PC-9 (cell line): Measurements from ENCODE around the gene GART. TPM values are rescaled to one million over a fixed set of nuclear protein-coding genes. Genes with fewer than 3 reads are reported as not detected.
A peak's percentile ranks its signal among the peaks of the same experiment; 100 is the strongest.

Experiments used
- BruUV-seq: library from RNA; stranded (reverse); fragments of 400-500 nt; replicated peaks from 2 replicates; lab custom pipeline; 2021; lab: Mats Ljungman, UMichigan
- CTCF ChIA-PET: fragments of 300-600 bp; sonication (Branson Sonifier 250); formaldehyde crosslinking; loops from one replicate; lab custom pipeline; 2022; ENCODE audit warnings: antibody characterized with exemption; lab: Charles Lee
- POLR2A ChIA-PET: fragments of 300-600 bp; sonication (Branson Sonifier 250); formaldehyde crosslinking; loops from one replicate; lab custom pipeline; 2022; ENCODE audit warnings: antibody characterized with exemption; ENCODE audit not compliant: unreplicated experiment; lab: Charles Lee
- DNase-seq, 2 experiments: peaks; one replicate each; pipeline versions ENCODE4 v3.0.0 to v3.0.0-alpha.2; 2015 to 2022; ENCODE audit warnings: mixed read lengths in 1 of 2
- H2AFZ ChIP-seq: fragments of 200-600 bp; sonication (generic); 2 replicates; pipeline ENCODE4 v1.8.1; 2017; ENCODE audit warnings: antibody characterized with exemption
- H3F3A ChIP-seq: fragments of 200-600 bp; sonication (generic); 2 replicates; pipeline ENCODE4 v1.8.1; 2017; ENCODE audit warnings: antibody characterized with exemption, mild to moderate bottlenecking, low read depth; ENCODE audit not compliant: insufficient read depth
- H3K27ac ChIP-seq: fragments of 200-600 bp; sonication (generic); 2 replicates; pipeline ENCODE4 v1.6.1; 2016; ENCODE audit warnings: mixed run types
- H3K27me3 ChIP-seq: fragments of 200-600 bp; sonication (generic); 2 replicates; pipeline ENCODE4 v1.6.1; 2016; ENCODE audit warnings: low read depth, mixed run types; ENCODE audit not compliant: insufficient read depth
- H3K36me3 ChIP-seq: fragments of 200-600 bp; sonication (generic); 2 replicates; pipeline ENCODE4 v1.6.1; 2016; ENCODE audit warnings: low read depth, mixed run types
- H3K4me1 ChIP-seq: fragments of 200-600 bp; sonication (generic); replicated peaks from 2 replicates; pipeline ENCODE4 v1.6.1; 2016; ENCODE audit warnings: mixed run types; ENCODE audit not compliant: insufficient read depth
- H3K4me2 ChIP-seq: fragments of 200-600 bp; sonication (generic); 2 replicates; pipeline ENCODE4 v1.6.1; 2017; ENCODE audit warnings: mixed run types
- H3K4me3 ChIP-seq: fragments of 200-600 bp; sonication (generic); 2 replicates; pipeline ENCODE4 v1.6.1; 2016; ENCODE audit warnings: mixed run types
- H3K79me2 ChIP-seq: fragments of 200-600 bp; sonication (generic); 2 replicates; pipeline ENCODE4 v1.6.1; 2017; ENCODE audit warnings: low read depth, mixed run types
- H3K9me2 ChIP-seq: fragments of 200-600 bp; sonication (generic); 2 replicates; pipeline ENCODE4 v1.8.1; 2017; ENCODE audit warnings: mild to moderate bottlenecking; ENCODE audit not compliant: insufficient read depth
- H3K9me3 ChIP-seq: fragments of 200-600 bp; sonication (generic); 2 replicates; pipeline ENCODE4 v1.8.1; 2016; ENCODE audit warnings: low read depth; ENCODE audit not compliant: insufficient read depth
- H4K20me1 ChIP-seq: fragments of 200-600 bp; sonication (generic); 2 replicates; pipeline ENCODE4 v1.8.1; 2017; ENCODE audit not compliant: insufficient read depth
- EZH2 ChIP-seq: fragments of 200-600 bp; sonication (generic); IDR thresholded peaks from 2 replicates; pipeline ENCODE4 v1.8.0; 2017; ENCODE audit warnings: antibody characterized with exemption, low read depth
- intact Hi-C: fragments of 100-400 bp; cut with micrococcal nuclease; formaldehyde crosslinking; loops from one replicate; pipeline ENCODE4 v1.10.0; 2022; ENCODE audit not compliant: unreplicated experiment
- total RNA-seq: library from RNA; stranded (reverse); gene quantifications from 2 replicates; pipeline ENCODE4 v1.2.3, GENCODE V29; 2021
- TF ChIP-seq, protein P1 (sequence below): fragments of 200-600 bp; sonication (generic); conservative IDR thresholded peaks from 2 replicates; pipeline ENCODE4 v1.6.1; 2017; ENCODE audit warnings: mixed run types, antibody characterized with exemption, mild to moderate bottlenecking, moderate library complexity

Gene GART
- total RNA-seq, 1 experiment from 2014 or later = 121 TPM

DNA sequence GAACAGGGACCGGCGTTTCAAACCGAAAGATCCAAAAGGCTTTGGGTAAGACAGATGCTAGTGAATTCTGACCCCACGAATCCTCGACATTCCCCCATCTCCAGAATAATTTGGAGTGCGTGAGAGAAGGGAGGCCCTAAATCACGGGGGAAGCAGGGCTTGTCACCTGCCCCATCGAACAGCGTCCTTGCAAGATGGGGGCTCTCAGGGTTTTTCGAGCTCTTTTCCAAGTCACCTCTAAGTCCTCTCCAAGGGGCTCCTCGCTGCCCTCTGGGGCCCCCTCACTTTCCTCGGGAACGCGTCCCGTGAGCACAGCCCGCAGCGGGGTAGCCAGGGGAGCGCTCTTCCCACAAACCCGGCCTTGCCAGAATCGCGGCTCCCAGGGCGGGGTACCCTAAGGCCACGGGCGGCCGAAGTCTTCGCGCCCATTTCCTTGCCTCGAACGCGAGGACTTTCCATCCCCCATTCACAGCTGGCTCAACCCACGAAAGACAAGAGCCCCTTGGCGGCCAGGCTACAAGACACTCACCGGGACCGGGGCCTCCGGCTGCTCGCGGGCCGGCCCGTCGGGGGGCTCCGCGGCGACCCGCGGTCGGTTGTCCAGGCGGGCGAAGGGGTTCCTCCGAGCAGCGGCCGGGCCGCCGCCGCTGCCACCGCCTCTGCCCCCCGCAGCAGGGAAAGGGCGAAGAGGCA, 46.0 kb upstream of the GART start:
- H3K36me3 ChIP-seq = no peaks in the 10 kb centered on the region
- no peaks in the 10 kb centered on the region for H4K20me1 ChIP-seq
- intact Hi-C loops = loop anchor here (2.0 kb wide), 1 partner anchor 45 kb away; the partner anchor contains the start of genes GART and SON
- peak overlapping the region; percentile 80 for H3K4me2 ChIP-seq
- ChIA-PET CTCF (no interaction called here), POLR2A (interaction anchor here (0.6 to 0.7 kb wide), 2 partner anchors 7 to 95 kb away, joined by 5 to 11 read pairs; no protein-coding TSS in a partner anchor)
- no peaks in the 10 kb centered on the region for H3K27me3 ChIP-seq
- no peaks in the 10 kb centered on the region for H3K9me3 ChIP-seq
- TF ChIP-seq, protein P1, sequence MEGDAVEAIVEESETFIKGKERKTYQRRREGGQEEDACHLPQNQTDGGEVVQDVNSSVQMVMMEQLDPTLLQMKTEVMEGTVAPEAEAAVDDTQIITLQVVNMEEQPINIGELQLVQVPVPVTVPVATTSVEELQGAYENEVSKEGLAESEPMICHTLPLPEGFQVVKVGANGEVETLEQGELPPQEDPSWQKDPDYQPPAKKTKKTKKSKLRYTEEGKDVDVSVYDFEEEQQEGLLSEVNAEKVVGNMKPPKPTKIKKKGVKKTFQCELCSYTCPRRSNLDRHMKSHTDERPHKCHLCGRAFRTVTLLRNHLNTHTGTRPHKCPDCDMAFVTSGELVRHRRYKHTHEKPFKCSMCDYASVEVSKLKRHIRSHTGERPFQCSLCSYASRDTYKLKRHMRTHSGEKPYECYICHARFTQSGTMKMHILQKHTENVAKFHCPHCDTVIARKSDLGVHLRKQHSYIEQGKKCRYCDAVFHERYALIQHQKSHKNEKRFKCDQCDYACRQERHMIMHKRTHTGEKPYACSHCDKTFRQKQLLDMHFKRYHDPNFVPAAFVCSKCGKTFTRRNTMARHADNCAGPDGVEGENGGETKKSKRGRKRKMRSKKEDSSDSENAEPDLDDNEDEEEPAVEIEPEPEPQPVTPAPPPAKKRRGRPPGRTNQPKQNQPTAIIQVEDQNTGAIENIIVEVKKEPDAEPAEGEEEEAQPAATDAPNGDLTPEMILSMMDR = no peak
- TF ChIP-seq EZH2 = no peak
- H3K27ac ChIP-seq = no peak overlapping the region
- H3K79me2 ChIP-seq = peaks cover 22% of the 10 kb centered on the region
- H3K4me1 ChIP-seq = peaks cover 19% of the 10 kb centered on the region
- H3K4me3 ChIP-seq = peak overlapping the region; percentile 81
- peaks cover 13% of the 10 kb centered on the region for H3F3A ChIP-seq
- no peak for DNase-seq
- H3K9me2 ChIP-seq = no peaks in the 10 kb centered on the region
- BruUV-seq = TSS peak; percentile 35
- H2AFZ ChIP-seq = peak overlapping the region; percentile 94

DNA sequence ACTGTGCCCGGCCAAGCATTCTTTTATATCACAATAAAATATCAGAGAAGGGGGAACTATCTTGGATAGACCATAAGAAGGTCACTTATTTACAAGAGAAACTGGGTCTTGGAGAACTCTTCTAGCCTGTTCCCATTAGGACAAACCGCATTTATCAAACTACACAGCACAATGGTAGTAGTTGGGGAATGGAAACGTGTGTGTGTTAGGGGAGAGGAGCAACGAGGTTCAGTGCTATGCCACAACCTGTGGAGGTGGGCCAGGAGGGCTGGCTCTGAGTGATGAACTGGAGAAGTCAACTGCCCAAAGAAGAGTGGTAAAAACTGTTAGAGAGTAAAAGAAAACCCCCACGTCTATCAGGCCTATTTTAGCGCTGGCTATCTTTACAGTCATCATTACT, 45.0 kb upstream of the GART start:
- DNase-seq = no peak
- H3K4me1 ChIP-seq = peaks cover 19% of the 10 kb centered on the region
- H2AFZ ChIP-seq = no peak overlapping the region
- TF ChIP-seq EZH2 = no peak
- TF ChIP-seq, protein P1 = no peak
- ChIA-PET CTCF (no interaction called here), POLR2A (no interaction called here)
- intact Hi-C loops = no loop called here
- peaks cover 22% of the 10 kb centered on the region for H3K79me2 ChIP-seq
- no peaks in the 10 kb centered on the region for H4K20me1 ChIP-seq
- H3K27ac ChIP-seq = no peak overlapping the region
- H3K27me3 ChIP-seq = no peaks in the 10 kb centered on the region
- no TSS peak for BruUV-seq
- peak overlapping the region; percentile 81; the same call in 1 of the 2 replicates for H3K4me3 ChIP-seq
- H3F3A ChIP-seq = peaks cover 17% of the 10 kb centered on the region
- H3K9me2 ChIP-seq = no peaks in the 10 kb centered on the region
- H3K4me2 ChIP-seq = peak overlapping the region; percentile 80
- H3K9me3 ChIP-seq = no peaks in the 10 kb centered on the region
- no peaks in the 10 kb centered on the region for H3K36me3 ChIP-seq

DNA sequence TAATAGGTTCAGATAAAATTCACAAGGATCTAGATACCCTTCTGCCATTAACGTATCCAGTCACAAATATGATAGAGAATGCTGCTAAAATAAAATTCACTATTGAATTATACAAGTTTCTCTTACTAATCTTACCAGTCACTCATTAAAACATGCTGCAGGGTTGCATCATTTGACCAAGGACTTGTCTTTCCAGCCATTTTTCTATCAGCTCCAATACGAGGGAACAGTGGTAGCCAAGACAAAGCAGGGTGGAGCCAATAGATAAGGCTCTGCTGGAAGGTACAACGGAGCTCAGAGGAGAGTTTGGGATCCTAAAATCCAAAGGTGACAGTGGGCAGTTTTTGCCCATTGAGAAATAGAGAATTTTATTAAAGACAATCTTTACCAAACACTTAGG, 42.5 kb upstream of the GART start:
- H3K4me1 ChIP-seq = peaks cover 15% of the 10 kb centered on the region
- TF ChIP-seq, protein P1 = no peak
- no peak for TF ChIP-seq EZH2
- POLR2A ChIA-PET = no interaction called here
- H2AFZ ChIP-seq = no peak overlapping the region
- H3K9me3 ChIP-seq = no peaks in the 10 kb centered on the region
- peaks cover 22% of the 10 kb centered on the region for H3K79me2 ChIP-seq
- H3K27me3 ChIP-seq = no peaks in the 10 kb centered on the region
- H3K4me2 ChIP-seq = no peak overlapping the region
- H3K36me3 ChIP-seq = no peaks in the 10 kb centered on the region
- no peak overlapping the region for H3K27ac ChIP-seq
- CTCF ChIA-PET = no interaction called here
- intact Hi-C loops = no loop called here
- H4K20me1 ChIP-seq = no peaks in the 10 kb centered on the region
- H3F3A ChIP-seq = peaks cover 16% of the 10 kb centered on the region
- no peak overlapping the region for H3K4me3 ChIP-seq
- DNase-seq = no peak
- BruUV-seq = no TSS peak
- no peaks in the 10 kb centered on the region for H3K9me2 ChIP-seq
